H1 (cell line): ENCODE results near the gene ADTRP. TPM values are rescaled to one million over a fixed set of nuclear protein-coding genes. Genes with fewer than 3 reads are reported as not detected.

ENCODE experiments used
- CTCF ChIA-PET: fragments of 300-600 bp; sonication (Branson Sonifier 250); formaldehyde crosslinking; loops from one replicate; lab custom pipeline; 2021; ENCODE audit not compliant: partially characterized antibody; lab: Charles Lee
- POLR2A ChIA-PET: fragments of 300-600 bp; sonication (Branson Sonifier 250); formaldehyde crosslinking; loops from one replicate; lab custom pipeline; 2021; ENCODE audit warnings: inconsistent platforms; ENCODE audit not compliant: partially characterized antibody; lab: Charles Lee
- DNase-seq, 2 experiments: peaks; one replicate each; pipeline versions ENCODE4 v3.0.0 to v3.0.0-alpha.2; 2010 to 2022; ENCODE audit warnings: low spot score in 2 of 2, low read depth in 1 of 2, mixed read lengths in 1 of 2
- FAIRE-seq: peaks from 2 replicates; lab custom pipeline; 2011; peaks lifted over from hg19 to GRCh38; lab: Jason Lieb, UNC
- H2AFZ ChIP-seq: 2 replicates; pipeline ENCODE4 v1.8.1; 2012; ENCODE audit warnings: low read length, inconsistent platforms
- H2AK5ac ChIP-seq: 2 replicates; pipeline ENCODE4 v1.6.1; 2013; ENCODE audit warnings: low read depth, low read length
- H2BK120ac ChIP-seq: replicated peaks from 2 replicates; pipeline ENCODE3; 2013; ENCODE audit warnings: low read depth, low read length, inconsistent platforms
- H2BK12ac ChIP-seq: 2 replicates; pipeline ENCODE4 v1.6.1; 2013; ENCODE audit warnings: low read depth, low read length
- H2BK15ac ChIP-seq: 2 replicates; pipeline ENCODE4 v1.6.1; 2013; ENCODE audit warnings: low read length
- H2BK20ac ChIP-seq: 2 replicates; pipeline ENCODE4 v1.6.1; 2013; ENCODE audit warnings: low read length
- H2BK5ac ChIP-seq: 2 replicates; pipeline ENCODE4 v1.6.1; 2013; ENCODE audit warnings: low read depth, low read length
- H3K14ac ChIP-seq: 2 replicates; pipeline ENCODE4 v1.6.1; 2013; ENCODE audit warnings: inconsistent platforms; ENCODE audit not compliant: insufficient read length
- H3K18ac ChIP-seq: 2 replicates; pipeline ENCODE4 v1.6.1; 2013; ENCODE audit warnings: low read length; ENCODE audit errors: extremely low read depth
- H3K23ac ChIP-seq: 2 replicates; pipeline ENCODE4 v1.6.1; 2013; ENCODE audit warnings: inconsistent platforms; ENCODE audit not compliant: insufficient read length
- H3K23me2 ChIP-seq: 2 replicates; pipeline ENCODE4 v1.6.1; 2013; ENCODE audit warnings: low read depth, low read length
- H3K27ac ChIP-seq: 2 replicates; pipeline ENCODE4 v1.6.1; 2011; ENCODE audit warnings: low read depth, low read length, inconsistent platforms
- H3K27me3 ChIP-seq, 4 experiments: replicated peaks in 1 of 4; 1 replicate in 1 of 4; 2 replicates in 3 of 4; pipeline versions ENCODE4 v1.6.1 to v1.8.1; 2011 to 2013; ENCODE audit warnings: low read length in 3 of 4, mild to moderate bottlenecking in 3 of 4, inconsistent platforms in 2 of 4, mixed read lengths in 2 of 4, moderate library complexity in 1 of 4; ENCODE audit not compliant: control insufficient read depth in 3 of 4, insufficient read depth in 3 of 4; ENCODE audit errors: extremely low read depth in 1 of 4
- H3K36me3 ChIP-seq, 4 experiments: 2 replicates each; pipeline versions ENCODE4 v1.6.1 to v1.8.1; 2011 to 2013; ENCODE audit warnings: mild to moderate bottlenecking in 4 of 4, low read length in 3 of 4, moderate library complexity in 2 of 4, control low read depth in 1 of 4, inconsistent platforms in 1 of 4; ENCODE audit not compliant: insufficient read depth in 4 of 4, control insufficient read depth in 2 of 4
- H3K4ac ChIP-seq: replicated peaks from 2 replicates; pipeline ENCODE3; 2013; ENCODE audit warnings: low read length, low read depth, mixed read lengths, inconsistent platforms; ENCODE audit not compliant: insufficient read length
- H3K4me1 ChIP-seq, 4 experiments: replicated peaks in 1 of 4; 1 replicate in 1 of 4; 2 replicates in 3 of 4; pipeline versions ENCODE4 v1.6.1 to v1.8.1; 2011 to 2013; ENCODE audit warnings: low read length in 3 of 4, inconsistent platforms in 2 of 4, mixed read lengths in 1 of 4; ENCODE audit not compliant: insufficient read depth in 4 of 4, control insufficient read depth in 3 of 4
- H3K4me2 ChIP-seq, 2 experiments: 2 replicates each; pipeline versions ENCODE4 v1.6.1 to v1.8.1; 2011 to 2013; ENCODE audit warnings: low read depth in 2 of 2, low read length in 2 of 2, control low read depth in 1 of 2, inconsistent platforms in 1 of 2, mild to moderate bottlenecking in 1 of 2; ENCODE audit not compliant: insufficient read depth in 1 of 2
- H3K4me3 ChIP-seq, 4 experiments: fragments of 200-600, 300-600 bp in 1 of 4; sonication (generic), shearing (Covaris generic), sonication (Bioruptor Twin) in 1 of 4; 2 replicates each; pipeline versions ENCODE4 v1.5.1 to v1.8.1; 2011 to 2016; ENCODE audit warnings: low read length in 4 of 4, low read depth in 3 of 4, control low read depth in 2 of 4, inconsistent platforms in 2 of 4, mild to moderate bottlenecking in 2 of 4, mixed read lengths in 1 of 4, moderate library complexity in 1 of 4; ENCODE audit not compliant: insufficient read depth in 2 of 4; ENCODE audit errors: extremely low read depth in 1 of 4
- H3K56ac ChIP-seq: replicated peaks from 2 replicates; pipeline ENCODE3; 2013; ENCODE audit warnings: low read depth, mild to moderate bottlenecking, mixed read lengths, low read length, inconsistent platforms; ENCODE audit not compliant: insufficient read length
- H3K79me1 ChIP-seq: 2 replicates; pipeline ENCODE4 v1.6.1; 2013; ENCODE audit warnings: low read depth, low read length, control low read depth
- H3K79me2 ChIP-seq, 2 experiments: 2 replicates each; pipeline versions ENCODE4 v1.6.1 to v1.8.1; 2012 to 2013; ENCODE audit warnings: low read length in 2 of 2, mild to moderate bottlenecking in 2 of 2, inconsistent platforms in 1 of 2; ENCODE audit not compliant: insufficient read depth in 2 of 2, control insufficient read depth in 1 of 2
- H3K9ac ChIP-seq, 4 experiments: replicated peaks in 1 of 4; 1 replicate in 1 of 4; 2 replicates in 3 of 4; pipeline versions ENCODE4 v1.6.1 to v1.8.1; 2011 to 2013; ENCODE audit warnings: low read depth in 3 of 4, low read length in 3 of 4, control low read depth in 2 of 4, mild to moderate bottlenecking in 2 of 4, moderate library complexity in 2 of 4, inconsistent platforms in 1 of 4; ENCODE audit errors: extremely low read depth in 1 of 4
- H3K9me3 ChIP-seq, 2 experiments: 2 replicates each; pipeline versions ENCODE4 v1.6.1 to v1.8.1; 2012 to 2013; ENCODE audit warnings: mild to moderate bottlenecking in 2 of 2, moderate library complexity in 2 of 2, control low read depth in 1 of 2, inconsistent platforms in 1 of 2, low read depth in 1 of 2, low read length in 1 of 2, mixed read lengths in 1 of 2; ENCODE audit not compliant: insufficient read depth in 2 of 2
- H4K20me1 ChIP-seq, 2 experiments: replicated peaks in 1 of 2; 2 replicates each; pipeline versions ENCODE3 to v1.8.1; 2011 to 2013; ENCODE audit warnings: inconsistent platforms in 2 of 2, low read length in 2 of 2, mild to moderate bottlenecking in 1 of 2; ENCODE audit not compliant: insufficient read depth in 2 of 2, control insufficient read depth in 1 of 2
- H4K5ac ChIP-seq: 2 replicates; pipeline ENCODE4 v1.6.1; 2013; ENCODE audit warnings: low read length, low read depth, mixed read lengths, inconsistent platforms; ENCODE audit not compliant: insufficient read length
- H4K8ac ChIP-seq: 2 replicates; pipeline ENCODE4 v1.8.0; 2013; ENCODE audit warnings: mild to moderate bottlenecking, moderate library complexity, low read length, inconsistent platforms; ENCODE audit not compliant: insufficient read depth; ENCODE audit errors: extremely low read depth
- H4K91ac ChIP-seq: replicated peaks from 2 replicates; pipeline ENCODE3; 2013; ENCODE audit warnings: low read length, mixed read lengths, inconsistent platforms; ENCODE audit not compliant: insufficient read length
- CREB1 ChIP-seq: IDR thresholded peaks from 2 replicates; pipeline ENCODE4 v1.6.1; 2012; ENCODE audit warnings: inconsistent platforms
- CTCF ChIP-seq, 3 experiments: IDR thresholded peaks; 1 replicate in 2 of 3; 2 replicates in 1 of 3; pipeline versions ENCODE4 v1.5.1 to v1.6.1; 2011; ENCODE audit warnings: low read length in 3 of 3, mild to moderate bottlenecking in 3 of 3, inconsistent platforms in 2 of 3, low read depth in 1 of 3, moderate library complexity in 1 of 3; ENCODE audit not compliant: insufficient read depth in 1 of 3; ENCODE audit errors: control extremely low read depth in 1 of 3
- EZH2 ChIP-seq: fragments of 200-600 bp; sonication (generic); IDR thresholded peaks from 2 replicates; pipeline ENCODE4 v1.7.1; 2012; ENCODE audit warnings: low read depth, mild to moderate bottlenecking, moderate library complexity, low read length, inconsistent platforms; ENCODE audit not compliant: severe bottlenecking
- JUND ChIP-seq: IDR thresholded peaks from 2 replicates; pipeline ENCODE4 v1.6.1; 2011; ENCODE audit warnings: mild to moderate bottlenecking, improper control_type of control experiment, low read length
- MAFK ChIP-seq: IDR thresholded peaks from 2 replicates; pipeline ENCODE4 v1.6.1; 2012; ENCODE audit warnings: low read depth, mild to moderate bottlenecking, improper control_type of control experiment, low read length
- RFX5 ChIP-seq: IDR thresholded peaks from 2 replicates; pipeline ENCODE4 v1.6.1; 2011; ENCODE audit warnings: low read depth, low read length, improper control_type of control experiment, borderline replicate concordance
- RXRA ChIP-seq: IDR thresholded peaks from 2 replicates; pipeline ENCODE4 v1.6.1; 2011; ENCODE audit warnings: low read depth, mild to moderate bottlenecking, low read length, moderate library complexity; ENCODE audit not compliant: insufficient read depth
- SP1 ChIP-seq: IDR thresholded peaks from 2 replicates; pipeline ENCODE4 v1.6.1; 2011; ENCODE audit warnings: low read depth, low read length
- TAF1 ChIP-seq: IDR thresholded peaks from 2 replicates; pipeline ENCODE4 v1.6.1; 2011; ENCODE audit warnings: mild to moderate bottlenecking, low read depth, low read length
- TCF12 ChIP-seq: IDR thresholded peaks from 2 replicates; pipeline ENCODE4 v1.6.1; 2011; ENCODE audit warnings: low read depth, mild to moderate bottlenecking, low read length
- TEAD4 ChIP-seq: IDR thresholded peaks from 2 replicates; pipeline ENCODE4 v1.6.1; 2012; ENCODE audit warnings: low read depth, low read length, inconsistent platforms, mixed read lengths
- WGBS, 2 experiments: shearing (Covaris generic) in 1 of 2; methylation state at CpG; one replicate each; pipeline versions ENCODE4 v1.1.6 to v1.1.7; 2013 to 2015; ENCODE audit warnings: low lambda C conversion rate in 2 of 2, mixed read lengths in 2 of 2, inconsistent platforms in 1 of 2, low coverage in 1 of 2, missing lambda C conversion rate in 1 of 2; ENCODE audit not compliant: insufficient replicate concordance in 2 of 2, insufficient coverage in 1 of 2, insufficient read length in 1 of 2; ENCODE audit errors: extremely low coverage in 1 of 2, missing lambda C conversion rate in 1 of 2; 5-methylcytosine and 5-hydroxymethylcytosine counted together
- polyA plus RNA-seq, 7 experiments: library from polyadenylated mRNA; depleted of rRNA in 3 of 7; stranded (reverse) in 5 of 7; unstranded in 2 of 7; fragments of >200 nt in 5 of 7; fragments of 200-250 nt in 2 of 7; gene quantifications; 1 replicate in 5 of 7; 2 replicates in 1 of 7; 4 replicates in 1 of 7; pipeline versions ENCODE4 v1.2.1 to v1.2.3, GENCODE V29; 2011 to 2013; ENCODE audit warnings: missing spikeins in 2 of 7, mixed read lengths in 2 of 7
- total RNA-seq: library from RNA; stranded (reverse); fragmentation: NEBNext Ultra II Directional; extraction: Animal tissue kit (Norgen Biotek cat#: 25700); gene quantifications from 2 replicates; pipeline ENCODE4 v1.2.1, GENCODE V29; 2021

Gene ADTRP
- total and polyA plus RNA-seq, 2 of the 8 experiments (the other 6 are each of a cell fraction or from before 2014, with no cell fraction given), result 0.08 to 0.45 TPM

- Histone ChIP-seq H3K79me1 (no peaks in the 10 kb centered on the region), H2BK15ac (no peak overlapping the region), H2AK5ac (no peak overlapping the region), H4K20me1 (no peaks in the 10 kb centered on the region), H4K91ac (no peak overlapping the region), H3K4me2 (no peak overlapping the region), H3K27me3 (no peaks in the 10 kb centered on the region), H2BK5ac (no peak overlapping the region), H3K27ac (no peak overlapping the region), H3K14ac (no peak overlapping the region), H4K8ac (no peak overlapping the region), H3K36me3 (no peaks in the 10 kb centered on the region), H3K79me2 (no peaks in the 10 kb centered on the region), H3K4me1 (no peaks in the 10 kb centered on the region), H3K56ac (no peak overlapping the region), H2BK12ac (no peak overlapping the region), H4K5ac (no peak overlapping the region), H2BK20ac (no peak overlapping the region), H2AFZ (no peak overlapping the region), H3K4me3 (no peak overlapping the region), H3K9ac (no peak overlapping the region), H3K23me2 (no peaks in the 10 kb centered on the region), H3K18ac (no peak overlapping the region), H3K9me3 (no peaks in the 10 kb centered on the region), H3K23ac (no peak overlapping the region), H3K4ac (no peak overlapping the region), H2BK120ac (no peak overlapping the region)
- DNase-seq (no peak), FAIRE-seq (no peak)
- ChIA-PET POLR2A (no interaction called here), CTCF (no interaction called here)
- WGBS, 2 experiments, result 79% methylated on average over 7 of the region's 7 CpGs; no CpG with 5 or more reads in 1 of the 2 experiments
- no peak for TF ChIP-seq JUND
- TF ChIP-seq CREB1, result no peak
- TF ChIP-seq CTCF (IDR thresholded peaks at IDR 0.05; ENCODE audit: control extremely low read depth in 1 of 3, insufficient read depth in 1 of 3, low read depth in 1 of 3, low read length in 3 of 3), result no peak
- no peak for TF ChIP-seq TAF1
- TF ChIP-seq TCF12, result no peak
- TF ChIP-seq RXRA, result no peak
- no peak for TF ChIP-seq EZH2
- no peak for TF ChIP-seq TEAD4
- no peak for TF ChIP-seq SP1
- TF ChIP-seq MAFK, result no peak
- TF ChIP-seq RFX5, result no peak
Measured at GRCh38 chr6:11784341-11784740, 5.7 kb upstream of the ADTRP start.
